Measurements from ENCODE around the gene RNF208.

The RNF208 gene

DNA sequence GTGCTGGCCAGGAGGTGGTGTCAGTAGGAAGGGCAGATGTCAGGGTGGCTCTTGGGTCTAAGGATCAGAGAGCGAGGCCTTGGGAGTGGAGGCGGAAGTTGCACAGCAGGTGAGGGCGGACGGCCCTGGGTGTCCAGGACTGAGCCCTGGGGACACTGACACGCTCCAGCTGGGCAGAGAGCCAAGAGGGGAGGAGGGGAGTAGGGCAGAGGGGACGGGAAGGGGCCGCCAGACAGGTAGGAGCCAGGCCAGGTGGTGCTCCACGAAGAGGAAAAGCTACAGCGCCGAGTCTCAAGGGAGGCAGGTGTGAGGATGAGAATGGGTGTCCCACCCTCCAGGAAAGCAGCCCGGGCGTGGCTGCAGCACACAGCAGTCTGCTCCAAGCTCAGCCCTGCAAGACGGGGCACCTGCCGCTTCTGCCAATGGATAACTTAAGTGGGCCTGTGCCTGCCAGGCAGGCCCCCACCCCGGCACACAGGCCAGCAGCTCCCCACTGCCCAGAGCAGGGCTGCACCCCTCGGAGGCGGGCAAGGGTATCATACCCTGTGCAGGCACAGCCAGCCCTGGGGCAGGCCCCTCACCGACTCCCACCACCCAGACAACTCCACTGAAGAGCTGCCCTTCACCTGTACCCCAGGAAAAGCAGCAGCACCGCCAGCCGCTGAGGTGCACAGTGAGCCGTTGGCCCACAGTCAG is 26.4 kb downstream of the RNF208 start (continued):
- TF ChIP-seq ZNF610 (tag by site-specific recombination; IDR thresholded peaks at IDR 0.05; ENCODE audit: borderline replicate concordance) (no peak), HOXC10 (CRISPR knock-in tag; IDR thresholded peaks at IDR 0.05) (no peak), ZNF747 (tag by site-specific recombination; IDR thresholded peaks at IDR 0.05) (no peak), PRDM1 (tag by site-specific recombination; IDR thresholded peaks at IDR 0.05) (no peak), ZNF571 (tag by site-specific recombination; IDR thresholded peaks at IDR 0.05) (no peak), ZNF112 (tag by site-specific recombination; IDR thresholded peaks at IDR 0.05) (no peak), GLIS2 (tag by site-specific recombination; IDR thresholded peaks at IDR 0.05) (no peak; the same call in 1 of the 2 replicates), ZNF426 (tag by site-specific recombination; IDR thresholded peaks at IDR 0.05) (no peak), ZBTB7A (tag by site-specific recombination; IDR thresholded peaks at IDR 0.05; ENCODE audit: low read depth) (peak; percentile 50), ZNF114 (tag by site-specific recombination; IDR thresholded peaks at IDR 0.05) (no peak), ZNF146 (tag by site-specific recombination; IDR thresholded peaks at IDR 0.05) (no peak), ZNF624 (tag by site-specific recombination; IDR thresholded peaks at IDR 0.05) (no peak), ZBTB1 (tag by site-specific recombination; IDR thresholded peaks at IDR 0.05) (no peak), ZNF623 (tag by site-specific recombination; IDR thresholded peaks at IDR 0.05) (no peak), ZNF660 (tag by site-specific recombination; IDR thresholded peaks at IDR 0.05) (no peak), ZNF514 (tag by site-specific recombination; IDR thresholded peaks at IDR 0.05) (no peak), SP3 (tag by site-specific recombination; IDR thresholded peaks at IDR 0.05) (no peak), ZNF658 (tag by site-specific recombination; IDR thresholded peaks at IDR 0.05) (no peak), REPIN1 (tag by site-specific recombination; IDR thresholded peaks at IDR 0.05; ENCODE audit: low read depth) (no peak), ZNF211 (tag by site-specific recombination; IDR thresholded peaks at IDR 0.05; ENCODE audit: low read depth) (no peak), ZNF76 (tag by site-specific recombination; IDR thresholded peaks at IDR 0.05; ENCODE audit: borderline replicate concordance, low read depth) (no peak), ZNF23 (tag by site-specific recombination; IDR thresholded peaks at IDR 0.05; ENCODE audit: borderline replicate concordance) (no peak), ZNF175 (tag by site-specific recombination; IDR thresholded peaks at IDR 0.05) (no peak), ZNF19 (tag by site-specific recombination; IDR thresholded peaks at IDR 0.05; ENCODE audit: low read depth) (no peak), ZNF350 (tag by site-specific recombination; IDR thresholded peaks at IDR 0.05) (no peak)
- TF ChIP-seq, protein P1, sequence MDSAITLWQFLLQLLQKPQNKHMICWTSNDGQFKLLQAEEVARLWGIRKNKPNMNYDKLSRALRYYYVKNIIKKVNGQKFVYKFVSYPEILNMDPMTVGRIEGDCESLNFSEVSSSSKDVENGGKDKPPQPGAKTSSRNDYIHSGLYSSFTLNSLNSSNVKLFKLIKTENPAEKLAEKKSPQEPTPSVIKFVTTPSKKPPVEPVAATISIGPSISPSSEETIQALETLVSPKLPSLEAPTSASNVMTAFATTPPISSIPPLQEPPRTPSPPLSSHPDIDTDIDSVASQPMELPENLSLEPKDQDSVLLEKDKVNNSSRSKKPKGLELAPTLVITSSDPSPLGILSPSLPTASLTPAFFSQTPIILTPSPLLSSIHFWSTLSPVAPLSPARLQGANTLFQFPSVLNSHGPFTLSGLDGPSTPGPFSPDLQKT (IDR thresholded peaks at IDR 0.05; ENCODE audit: borderline replicate concordance, low read depth, low read length) = no peak
- TF ChIP-seq, protein P2, sequence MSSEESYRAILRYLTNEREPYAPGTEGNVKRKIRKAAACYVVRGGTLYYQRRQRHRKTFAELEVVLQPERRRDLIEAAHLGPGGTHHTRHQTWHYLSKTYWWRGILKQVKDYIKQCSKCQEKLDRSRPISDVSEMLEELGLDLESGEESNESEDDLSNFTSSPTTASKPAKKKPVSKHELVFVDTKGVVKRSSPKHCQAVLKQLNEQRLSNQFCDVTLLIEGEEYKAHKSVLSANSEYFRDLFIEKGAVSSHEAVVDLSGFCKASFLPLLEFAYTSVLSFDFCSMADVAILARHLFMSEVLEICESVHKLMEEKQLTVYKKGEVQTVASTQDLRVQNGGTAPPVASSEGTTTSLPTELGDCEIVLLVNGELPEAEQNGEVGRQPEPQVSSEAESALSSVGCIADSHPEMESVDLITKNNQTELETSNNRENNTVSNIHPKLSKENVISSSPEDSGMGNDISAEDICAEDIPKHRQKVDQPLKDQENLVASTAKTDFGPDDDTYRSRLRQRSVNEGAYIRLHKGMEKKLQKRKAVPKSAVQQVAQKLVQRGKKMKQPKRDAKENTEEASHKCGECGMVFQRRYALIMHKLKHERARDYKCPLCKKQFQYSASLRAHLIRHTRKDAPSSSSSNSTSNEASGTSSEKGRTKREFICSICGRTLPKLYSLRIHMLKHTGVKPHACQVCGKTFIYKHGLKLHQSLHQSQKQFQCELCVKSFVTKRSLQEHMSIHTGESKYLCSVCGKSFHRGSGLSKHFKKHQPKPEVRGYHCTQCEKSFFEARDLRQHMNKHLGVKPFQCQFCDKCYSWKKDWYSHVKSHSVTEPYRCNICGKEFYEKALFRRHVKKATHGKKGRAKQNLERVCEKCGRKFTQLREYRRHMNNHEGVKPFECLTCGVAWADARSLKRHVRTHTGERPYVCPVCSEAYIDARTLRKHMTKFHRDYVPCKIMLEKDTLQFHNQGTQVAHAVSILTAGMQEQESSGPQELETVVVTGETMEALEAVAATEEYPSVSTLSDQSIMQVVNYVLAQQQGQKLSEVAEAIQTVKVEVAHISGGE (tag by site-specific recombination; conservative IDR thresholded peaks at IDR 0.05; ENCODE audit: low read depth) = no peak
- TF ChIP-seq, protein P3, sequence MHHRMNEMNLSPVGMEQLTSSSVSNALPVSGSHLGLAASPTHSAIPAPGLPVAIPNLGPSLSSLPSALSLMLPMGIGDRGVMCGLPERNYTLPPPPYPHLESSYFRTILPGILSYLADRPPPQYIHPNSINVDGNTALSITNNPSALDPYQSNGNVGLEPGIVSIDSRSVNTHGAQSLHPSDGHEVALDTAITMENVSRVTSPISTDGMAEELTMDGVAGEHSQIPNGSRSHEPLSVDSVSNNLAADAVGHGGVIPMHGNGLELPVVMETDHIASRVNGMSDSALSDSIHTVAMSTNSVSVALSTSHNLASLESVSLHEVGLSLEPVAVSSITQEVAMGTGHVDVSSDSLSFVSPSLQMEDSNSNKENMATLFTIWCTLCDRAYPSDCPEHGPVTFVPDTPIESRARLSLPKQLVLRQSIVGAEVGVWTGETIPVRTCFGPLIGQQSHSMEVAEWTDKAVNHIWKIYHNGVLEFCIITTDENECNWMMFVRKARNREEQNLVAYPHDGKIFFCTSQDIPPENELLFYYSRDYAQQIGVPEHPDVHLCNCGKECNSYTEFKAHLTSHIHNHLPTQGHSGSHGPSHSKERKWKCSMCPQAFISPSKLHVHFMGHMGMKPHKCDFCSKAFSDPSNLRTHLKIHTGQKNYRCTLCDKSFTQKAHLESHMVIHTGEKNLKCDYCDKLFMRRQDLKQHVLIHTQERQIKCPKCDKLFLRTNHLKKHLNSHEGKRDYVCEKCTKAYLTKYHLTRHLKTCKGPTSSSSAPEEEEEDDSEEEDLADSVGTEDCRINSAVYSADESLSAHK (tag by site-specific recombination; IDR thresholded peaks at IDR 0.05) = no peak
- TF ChIP-seq, protein P4, sequence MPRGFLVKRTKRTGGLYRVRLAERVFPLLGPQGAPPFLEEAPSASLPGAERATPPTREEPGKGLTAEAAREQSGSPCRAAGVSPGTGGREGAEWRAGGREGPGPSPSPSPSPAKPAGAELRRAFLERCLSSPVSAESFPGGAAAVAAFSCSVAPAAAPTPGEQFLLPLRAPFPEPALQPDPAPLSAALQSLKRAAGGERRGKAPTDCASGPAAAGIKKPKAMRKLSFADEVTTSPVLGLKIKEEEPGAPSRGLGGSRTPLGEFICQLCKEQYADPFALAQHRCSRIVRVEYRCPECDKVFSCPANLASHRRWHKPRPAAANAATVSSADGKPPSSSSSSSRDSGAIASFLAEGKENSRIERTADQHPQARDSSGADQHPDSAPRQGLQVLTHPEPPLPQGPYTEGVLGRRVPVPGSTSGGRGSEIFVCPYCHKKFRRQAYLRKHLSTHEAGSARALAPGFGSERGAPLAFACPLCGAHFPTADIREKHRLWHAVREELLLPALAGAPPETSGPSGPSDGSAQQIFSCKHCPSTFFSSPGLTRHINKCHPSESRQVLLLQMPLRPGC (tag by site-specific recombination; IDR thresholded peaks at IDR 0.05) = no peak
- TF ChIP-seq, protein P5, sequence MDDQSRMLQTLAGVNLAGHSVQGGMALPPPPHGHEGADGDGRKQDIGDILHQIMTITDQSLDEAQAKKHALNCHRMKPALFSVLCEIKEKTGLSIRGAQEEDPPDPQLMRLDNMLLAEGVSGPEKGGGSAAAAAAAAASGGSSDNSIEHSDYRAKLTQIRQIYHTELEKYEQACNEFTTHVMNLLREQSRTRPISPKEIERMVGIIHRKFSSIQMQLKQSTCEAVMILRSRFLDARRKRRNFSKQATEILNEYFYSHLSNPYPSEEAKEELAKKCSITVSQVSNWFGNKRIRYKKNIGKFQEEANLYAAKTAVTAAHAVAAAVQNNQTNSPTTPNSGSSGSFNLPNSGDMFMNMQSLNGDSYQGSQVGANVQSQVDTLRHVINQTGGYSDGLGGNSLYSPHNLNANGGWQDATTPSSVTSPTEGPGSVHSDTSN (CRISPR knock-in tag; IDR thresholded peaks at IDR 0.05) = no peak
- TF ChIP-seq, protein P6, sequence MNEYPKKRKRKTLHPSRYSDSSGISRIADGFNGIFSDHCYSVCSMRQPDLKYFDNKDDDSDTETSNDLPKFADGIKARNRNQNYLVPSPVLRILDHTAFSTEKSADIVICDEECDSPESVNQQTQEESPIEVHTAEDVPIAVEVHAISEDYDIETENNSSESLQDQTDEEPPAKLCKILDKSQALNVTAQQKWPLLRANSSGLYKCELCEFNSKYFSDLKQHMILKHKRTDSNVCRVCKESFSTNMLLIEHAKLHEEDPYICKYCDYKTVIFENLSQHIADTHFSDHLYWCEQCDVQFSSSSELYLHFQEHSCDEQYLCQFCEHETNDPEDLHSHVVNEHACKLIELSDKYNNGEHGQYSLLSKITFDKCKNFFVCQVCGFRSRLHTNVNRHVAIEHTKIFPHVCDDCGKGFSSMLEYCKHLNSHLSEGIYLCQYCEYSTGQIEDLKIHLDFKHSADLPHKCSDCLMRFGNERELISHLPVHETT (tag by site-specific recombination; IDR thresholded peaks at IDR 0.05) = no peak

All from HEK293 (cell line).